K562 (cell line): Measurements from ENCODE around the gene RASAL3. TPM values are rescaled to one million over a fixed set of nuclear protein-coding genes. Genes with fewer than 3 reads are reported as not detected.
"Not testable (repeated sequence)": the region's sequence is repeated elsewhere in the genome, so short reads cannot be mapped to it uniquely, and the experiment has no call there.

Experiments
- ATAC-seq: fragments of 200-7000 bp; cut with Tn5 transposase; 3 replicates; pipeline ENCODE4 v1.9.1; 2020; ENCODE audit warnings: moderate library complexity
- BruUV-seq: library from RNA; stranded (reverse); fragments of 400-500 nt; replicated peaks from 2 replicates; lab custom pipeline; 2021; lab: Mats Ljungman, UMichigan
- CTCF ChIA-PET: fragments of 300-600 bp; formaldehyde crosslinking; extraction: SDS; loops from one replicate; lab custom pipeline; 2021; ENCODE audit warnings: low intra/inter-chr PET ratio; lab: Yijun Ruan, JAX
- POLR2A ChIA-PET: fragments of 300-600, 350-650 bp; sonication (Branson Sonifier 250); formaldehyde crosslinking; extraction: SDS; loops from one replicate; lab custom pipeline; 2021; ENCODE audit warnings: antibody characterized with exemption, inconsistent platforms; lab: Yijun Ruan, JAX
- DNase-seq, 4 experiments: peaks; one replicate each; pipeline versions ENCODE4 v3.0.0 to v3.0.0-alpha.2; 2011 to 2018; ENCODE audit warnings: low spot score in 3 of 4, mixed read lengths in 3 of 4; ENCODE audit errors: extremely low read depth in 1 of 4
- FAIRE-seq: peaks from 2 replicates; lab custom pipeline; 2011; peaks lifted over from hg19 to GRCh38; lab: Jason Lieb, UNC
- H2AFZ ChIP-seq: 2 replicates; pipeline ENCODE4 v1.6.0; 2011; ENCODE audit warnings: low read depth, low read length, control low read depth, inconsistent platforms
- H3K27ac ChIP-seq: fragments of 200-600 bp; 3 replicates; pipeline ENCODE4 v1.8.0; 2011; ENCODE audit warnings: low read depth, mild to moderate bottlenecking, control low read depth, inconsistent platforms, low read length, moderate library complexity, mixed read lengths; ENCODE audit errors: extremely low read depth
- H3K27me3 ChIP-seq, 2 experiments: fragments of 300-600 bp in 1 of 2; 2 replicates in 1 of 2; 3 replicates in 1 of 2; pipeline versions ENCODE4 v1.6.0 to v1.8.0; 2011; ENCODE audit warnings: inconsistent platforms in 2 of 2, low read length in 2 of 2, mild to moderate bottlenecking in 1 of 2, mixed read lengths in 1 of 2, moderate library complexity in 1 of 2; ENCODE audit not compliant: control insufficient read depth in 2 of 2, insufficient read depth in 2 of 2
- H3K36me3 ChIP-seq: fragments of 300-600 bp; 3 replicates; pipeline ENCODE4 v1.8.0; 2011; ENCODE audit warnings: mild to moderate bottlenecking, low read length, inconsistent platforms; ENCODE audit not compliant: control insufficient read depth, insufficient read depth
- H3K4me1 ChIP-seq, 2 experiments: fragments of 200-600 bp in 1 of 2; replicated peaks in 1 of 2; 2 replicates in 1 of 2; 3 replicates in 1 of 2; pipeline versions ENCODE4 v1.5.1 to v1.8.0; 2011; ENCODE audit warnings: inconsistent platforms in 2 of 2, low read length in 2 of 2, mild to moderate bottlenecking in 1 of 2, mixed read lengths in 1 of 2, moderate library complexity in 1 of 2; ENCODE audit not compliant: control insufficient read depth in 2 of 2, insufficient read depth in 2 of 2
- H3K4me2 ChIP-seq: 2 replicates; pipeline ENCODE4 v1.6.1; 2011; ENCODE audit warnings: low read length, control low read depth, inconsistent platforms, mixed read lengths; ENCODE audit not compliant: insufficient read depth
- H3K4me3 ChIP-seq: fragments of 200-600 bp; sonication (generic), shearing (Covaris generic); 2 replicates; pipeline ENCODE4 v1.5.1; 2016; ENCODE audit warnings: control low read depth, inconsistent platforms
- H3K79me2 ChIP-seq: fragments of 200-600 bp; 3 replicates; pipeline ENCODE4 v1.8.0; 2011; ENCODE audit warnings: low read length, inconsistent platforms; ENCODE audit not compliant: control insufficient read depth, insufficient read depth
- H3K9ac ChIP-seq, 2 experiments: 2 replicates each; pipeline versions ENCODE4 v1.6.0 to v1.6.1; 2011; ENCODE audit warnings: low read depth in 2 of 2, low read length in 2 of 2, control low read depth in 1 of 2, inconsistent platforms in 1 of 2, mild to moderate bottlenecking in 1 of 2, mixed read lengths in 1 of 2; ENCODE audit not compliant: insufficient read depth in 1 of 2
- H3K9me1 ChIP-seq: one replicate; pipeline ENCODE4 v1.6.0; 2011; ENCODE audit warnings: inconsistent platforms, mild to moderate bottlenecking, low read length, moderate library complexity; ENCODE audit not compliant: control insufficient read depth, insufficient read depth
- H3K9me3 ChIP-seq: replicated peaks from 2 replicates; pipeline ENCODE4 v1.5.1; 2011; ENCODE audit warnings: low read depth, low read length, inconsistent platforms; ENCODE audit not compliant: control insufficient read depth, insufficient read depth
- H4K20me1 ChIP-seq: replicated peaks from 2 replicates; pipeline ENCODE4 v1.6.1; 2011; ENCODE audit warnings: low read length, inconsistent platforms, mixed read lengths; ENCODE audit not compliant: control insufficient read depth, insufficient read depth
- CBFA2T3 ChIP-seq: fragments of 450-650 bp; IDR thresholded peaks from 2 replicates; pipeline ENCODE4 v1.6.1; 2017
- CEBPB ChIP-seq: fragments of 450-650 bp; IDR thresholded peaks from 2 replicates; pipeline ENCODE4 v1.6.1; 2016; ENCODE audit warnings: missing genetic modification characterization, missing compliant biosample characterization
- FOXK2 ChIP-seq, 2 experiments: fragments of 450-650 bp; IDR thresholded peaks in 1 of 2; conservative IDR thresholded peaks in 1 of 2; 2 replicates each; pipeline ENCODE4 v1.6.1; 2016; ENCODE audit warnings: low read depth in 2 of 2, mild to moderate bottlenecking in 1 of 2
- POLR2AphosphoS5 ChIP-seq: IDR thresholded peaks from 2 replicates; pipeline ENCODE4 v1.6.1; 2011; ENCODE audit warnings: mild to moderate bottlenecking, low read depth, low read length, moderate library complexity; ENCODE audit not compliant: control insufficient read depth, insufficient read depth
- SMAD2 ChIP-seq: fragments of 150-350 bp; IDR thresholded peaks from 2 replicates; pipeline ENCODE4 v1.6.1; 2014; ENCODE audit warnings: low read depth, mild to moderate bottlenecking, low read length
- ZNF324 ChIP-seq: fragments of 250-450 bp; sonication (Bioruptor Pico); IDR thresholded peaks from 2 replicates; pipeline ENCODE4 v1.4.0; 2020; ENCODE audit warnings: mild to moderate bottlenecking
- WGBS: fragments of 100-300 bp; shearing (Covaris generic); methylation state at CpG from one replicate; pipeline ENCODE4 v1.1.6; 2016; ENCODE audit warnings: low coverage, mixed read lengths; ENCODE audit not compliant: insufficient coverage; ENCODE audit errors: missing lambda C conversion rate; 5-methylcytosine and 5-hydroxymethylcytosine counted together
- in situ Hi-C: fragments of 300-500 bp; cut with MboI; formaldehyde crosslinking; loops from 4 replicates; pipeline ENCODE4 v1.15.0; 2018; ENCODE audit warnings: inconsistent platforms, mixed read lengths
- intact Hi-C: fragments of 100-400 bp; cut with micrococcal nuclease; formaldehyde crosslinking; loops from 2 replicates; pipeline ENCODE4 v1.14.2; 2022
- polyA plus RNA-seq, 8 experiments: library from polyadenylated mRNA; depleted of rRNA in 4 of 8; stranded (reverse) in 5 of 8; unstranded in 3 of 8; fragments of >200 nt; fragmentation: Nextera tagmentation in 2 of 8; fragmentation: Illumina TruSeq in 1 of 8; extraction: Ambion mirVana in 2 of 8; extraction: Trizol in 1 of 8; gene quantifications; 2 replicates each; pipeline versions ENCODE4 v1.2.1 to v1.2.3, GENCODE V29; 2011 to 2014; ENCODE audit warnings: inconsistent platforms in 1 of 8, missing spikeins in 1 of 8
- total RNA-seq, 7 experiments: library from RNA; depleted of rRNA in 6 of 7; stranded (reverse); fragments of >200 nt in 6 of 7; fragmentation: Illumina TruSeq in 2 of 7; extraction: Trizol in 2 of 7; gene quantifications; 2 replicates each; pipeline versions ENCODE4 v1.2.1 to v1.2.3, GENCODE V29; 2011 to 2021; ENCODE audit warnings: low replicate concordance in 1 of 7

The RASAL3 gene
- total and polyA plus RNA-seq, 9 of the 15 experiments (the other 6 are each of a cell fraction or from before 2014, with no cell fraction given): 0.07 to 0.44 TPM; not detected in 7

DNA sequence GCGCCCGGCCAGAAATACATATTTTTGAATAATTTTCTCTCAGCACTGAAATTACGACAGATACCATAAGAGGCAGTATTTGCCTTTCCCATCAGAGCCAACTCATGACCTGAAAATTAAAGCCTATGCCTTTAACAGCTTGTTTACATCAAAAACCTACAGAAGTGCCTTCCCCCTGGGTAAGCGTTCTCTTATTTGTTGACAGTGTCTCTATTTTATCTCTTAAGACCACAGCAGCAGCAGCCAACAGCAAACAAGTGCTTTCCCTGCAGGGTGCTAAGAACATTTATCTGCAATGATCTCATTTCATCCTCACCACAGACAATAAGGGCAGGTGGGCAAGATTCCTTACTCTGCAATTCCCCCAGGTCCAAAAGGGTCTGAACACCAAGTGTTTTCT lies 51.5 kb downstream of the RASAL3 start:
- no TSS peak for BruUV-seq
- Histone ChIP-seq H3K4me1 (peaks cover 18 to 23% of the 10 kb centered on the region in 2 experiments), H3K9me3 (no peaks in the 10 kb centered on the region), H2AFZ (no peak overlapping the region), H3K9ac (no peak overlapping the region), H3K79me2 (peaks cover 95% of the 10 kb centered on the region), H3K27me3 (no peaks in the 10 kb centered on the region)
- intact Hi-C loops: no loop called here
- 82% methylated on average over 4 of the region's 4 CpGs for WGBS
- ATAC-seq: peak; percentile 15; the same call in 1 of the 3 replicates
- POLR2A ChIA-PET: interaction anchor here (1.1 to 1.7 kb wide), 4 partner anchors 11 to 36 kb away, joined by 3 to 7 read pairs (median 4); no protein-coding TSS in a partner anchor
- no peak for DNase-seq
- CTCF ChIA-PET: interaction anchor here (1.4 kb wide), 1 partner anchor 144 kb away, joined by 3 read pairs; no protein-coding TSS in a partner anchor
- TF ChIP-seq SMAD2: no peak
- TF ChIP-seq POLR2AphosphoS5: 0 out of 2 replicates have a peak, but pooled peaks have one; percentile 4
- TF ChIP-seq CBFA2T3: no peak
- TF ChIP-seq ZNF324: no peak
- TF ChIP-seq FOXK2 (conservative IDR thresholded peaks at IDR 0.05 in 1 of 2, IDR thresholded peaks at IDR 0.05 in 1 of 2; ENCODE audit: low read depth in 2 of 2): peak in 1 of 2 experiments; percentile 39; a peak in 1 of 4 replicates
- TF ChIP-seq, all 486 proteins: peak for 2
- Histone ChIP-seq H3K9me1 (peaks cover 4% of the 10 kb centered on the region), H4K20me1 (peaks cover 31% of the 10 kb centered on the region), H3K27ac (no peak overlapping the region; the same call in 2 of the 3 replicates), H3K36me3 (peaks cover 66% of the 10 kb centered on the region), H3K4me3 (no peak overlapping the region), H3K4me2 (peak overlapping the region; percentile 16; the same call in 1 of the 2 replicates)
- in situ Hi-C loops: no loop called here
- no peak for FAIRE-seq

DNA sequence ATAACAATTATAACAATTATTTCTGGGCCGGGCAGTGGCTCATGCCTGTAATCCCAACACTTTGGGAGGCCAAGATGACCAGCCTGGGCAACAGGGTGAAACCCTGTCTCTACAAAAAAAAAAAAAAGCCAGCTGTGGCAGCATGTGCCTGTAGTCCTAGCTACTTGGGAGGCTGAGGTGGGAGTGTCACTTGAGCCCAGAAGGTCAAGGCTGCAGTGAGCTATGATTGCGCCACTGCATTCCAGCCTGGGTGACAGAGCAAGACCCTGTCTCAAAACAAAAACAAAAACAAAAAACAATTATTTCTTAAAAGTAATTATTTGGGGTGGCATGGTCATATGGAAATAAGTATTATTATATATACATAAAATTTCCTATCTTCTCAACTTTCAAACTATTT lies 53.0 kb downstream of the RASAL3 start:
- peaks cover 23% of the 10 kb centered on the region for H4K20me1 ChIP-seq

More for the DNA sequence above, 53.0 kb downstream of the RASAL3 start:
- CTCF ChIA-PET, intact Hi-C loops, FAIRE-seq, H3K4me2 ChIP-seq, in situ Hi-C loops, H2AFZ ChIP-seq, H3K9me1 ChIP-seq, H3K4me3 ChIP-seq, H3K27me3 ChIP-seq, H3K9ac ChIP-seq, ATAC-seq, BruUV-seq, H3K9me3 ChIP-seq, DNase-seq, H3K27ac ChIP-seq: not testable (repeated sequence)
- TF ChIP-seq CEBPB: peak; percentile 72
- H3K36me3 ChIP-seq: peaks cover 68% of the 10 kb centered on the region
- POLR2A ChIA-PET: interaction anchor here (0.6 to 0.7 kb wide), 3 partner anchors 32 to 322 kb away, joined by 3 to 4 read pairs (median 3); no protein-coding TSS in a partner anchor
- H3K79me2 ChIP-seq: peaks cover 95% of the 10 kb centered on the region
- H3K4me1 ChIP-seq: peaks cover 11 to 14% of the 10 kb centered on the region in 2 experiments
- WGBS: 95% methylated on average over 2 of the region's 2 CpGs
